Measurements from ENCODE around the gene FAM83E. TPM values are rescaled to one million over a fixed set of nuclear protein-coding genes. Genes with fewer than 3 reads are reported as not detected.
A peak's percentile ranks its signal among the peaks of the same experiment; 100 is the strongest.

Gene FAM83E
- total RNA-seq, 1 donor from 2014 or later: 3.7 TPM

GRCh38 chr19:48631225-48631624, 16.3 kb upstream of the FAM83E start:
- TF ChIP-seq, protein P1, sequence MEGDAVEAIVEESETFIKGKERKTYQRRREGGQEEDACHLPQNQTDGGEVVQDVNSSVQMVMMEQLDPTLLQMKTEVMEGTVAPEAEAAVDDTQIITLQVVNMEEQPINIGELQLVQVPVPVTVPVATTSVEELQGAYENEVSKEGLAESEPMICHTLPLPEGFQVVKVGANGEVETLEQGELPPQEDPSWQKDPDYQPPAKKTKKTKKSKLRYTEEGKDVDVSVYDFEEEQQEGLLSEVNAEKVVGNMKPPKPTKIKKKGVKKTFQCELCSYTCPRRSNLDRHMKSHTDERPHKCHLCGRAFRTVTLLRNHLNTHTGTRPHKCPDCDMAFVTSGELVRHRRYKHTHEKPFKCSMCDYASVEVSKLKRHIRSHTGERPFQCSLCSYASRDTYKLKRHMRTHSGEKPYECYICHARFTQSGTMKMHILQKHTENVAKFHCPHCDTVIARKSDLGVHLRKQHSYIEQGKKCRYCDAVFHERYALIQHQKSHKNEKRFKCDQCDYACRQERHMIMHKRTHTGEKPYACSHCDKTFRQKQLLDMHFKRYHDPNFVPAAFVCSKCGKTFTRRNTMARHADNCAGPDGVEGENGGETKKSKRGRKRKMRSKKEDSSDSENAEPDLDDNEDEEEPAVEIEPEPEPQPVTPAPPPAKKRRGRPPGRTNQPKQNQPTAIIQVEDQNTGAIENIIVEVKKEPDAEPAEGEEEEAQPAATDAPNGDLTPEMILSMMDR (IDR thresholded peaks at IDR 0.05; ENCODE audit: unreplicated experiment): no peak
- H3K4me1 Mint-ChIP-seq: peaks cover 32% of the 10 kb centered on the region
- no peaks in the 10 kb centered on the region for H3K27me3 Mint-ChIP-seq (ENCODE audit: low read depth)
- no peak for DNase-seq (ENCODE audit: low spot score in 2 of 2, unreplicated experiment in 2 of 2)
- no peak overlapping the region for H3K4me3 Mint-ChIP-seq
- H3K9me3 Mint-ChIP-seq: no peaks in the 10 kb centered on the region
- H3K27ac Mint-ChIP-seq: no peak overlapping the region
- H3K36me3 Mint-ChIP-seq: peaks cover 3% of the 10 kb centered on the region

- H3K27ac Mint-ChIP-seq: peak overlapping the region; percentile 86
- DNase-seq (ENCODE audit: low spot score in 2 of 2, unreplicated experiment in 2 of 2): peak in 1 of 2 experiments; percentile 61
- TF ChIP-seq, protein P1 (IDR thresholded peaks at IDR 0.05; ENCODE audit: unreplicated experiment): no peak
- H3K4me3 Mint-ChIP-seq: peak overlapping the region; percentile 57
- peaks cover 29% of the 10 kb centered on the region for H3K4me1 Mint-ChIP-seq
- H3K9me3 Mint-ChIP-seq: no peaks in the 10 kb centered on the region
- H3K27me3 Mint-ChIP-seq (ENCODE audit: low read depth): no peaks in the 10 kb centered on the region
- H3K36me3 Mint-ChIP-seq: peaks cover 3% of the 10 kb centered on the region
Measured at GRCh38 chr19:48630296-48631063, 15.6 kb upstream of the FAM83E start.

GRCh38 chr19:48629599-48630295, 14.9 kb upstream of the FAM83E start:
- no peaks in the 10 kb centered on the region for H3K27me3 Mint-ChIP-seq (ENCODE audit: low read depth)
- H3K36me3 Mint-ChIP-seq: peaks cover 3% of the 10 kb centered on the region
- TF ChIP-seq, protein P1 (IDR thresholded peaks at IDR 0.05; ENCODE audit: unreplicated experiment): no peak
- H3K4me1 Mint-ChIP-seq: peaks cover 31% of the 10 kb centered on the region
- H3K9me3 Mint-ChIP-seq: no peaks in the 10 kb centered on the region
- peak overlapping the region; percentile 57 for H3K4me3 Mint-ChIP-seq
- DNase-seq (ENCODE audit: low spot score in 2 of 2, unreplicated experiment in 2 of 2): no peak
- peak overlapping the region; percentile 86 for H3K27ac Mint-ChIP-seq

DNA sequence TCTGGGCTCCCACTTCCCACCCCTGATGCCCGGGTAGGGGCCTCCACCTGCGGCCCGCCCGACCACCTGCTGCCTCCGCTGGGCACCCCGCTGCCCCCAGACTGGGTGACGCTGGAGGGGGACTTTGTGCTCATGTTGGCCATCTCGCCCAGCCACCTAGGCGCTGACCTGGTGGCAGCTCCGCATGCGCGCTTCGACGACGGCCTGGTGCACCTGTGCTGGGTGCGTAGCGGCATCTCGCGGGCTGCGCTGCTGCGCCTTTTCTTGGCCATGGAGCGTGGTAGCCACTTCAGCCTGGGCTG, 14.4 kb upstream of the FAM83E start:
- Mint-ChIP-seq H3K27me3 (ENCODE audit: low read depth) (no peaks in the 10 kb centered on the region), H3K4me1 (peaks cover 31% of the 10 kb centered on the region), H3K9me3 (no peaks in the 10 kb centered on the region), H3K4me3 (no peak overlapping the region), H3K27ac (no peak overlapping the region), H3K36me3 (peaks cover 3% of the 10 kb centered on the region)
- TF ChIP-seq, protein P1 (IDR thresholded peaks at IDR 0.05; ENCODE audit: unreplicated experiment): no peak
- no peak for DNase-seq (ENCODE audit: low spot score in 2 of 2, unreplicated experiment in 2 of 2)

DNA sequence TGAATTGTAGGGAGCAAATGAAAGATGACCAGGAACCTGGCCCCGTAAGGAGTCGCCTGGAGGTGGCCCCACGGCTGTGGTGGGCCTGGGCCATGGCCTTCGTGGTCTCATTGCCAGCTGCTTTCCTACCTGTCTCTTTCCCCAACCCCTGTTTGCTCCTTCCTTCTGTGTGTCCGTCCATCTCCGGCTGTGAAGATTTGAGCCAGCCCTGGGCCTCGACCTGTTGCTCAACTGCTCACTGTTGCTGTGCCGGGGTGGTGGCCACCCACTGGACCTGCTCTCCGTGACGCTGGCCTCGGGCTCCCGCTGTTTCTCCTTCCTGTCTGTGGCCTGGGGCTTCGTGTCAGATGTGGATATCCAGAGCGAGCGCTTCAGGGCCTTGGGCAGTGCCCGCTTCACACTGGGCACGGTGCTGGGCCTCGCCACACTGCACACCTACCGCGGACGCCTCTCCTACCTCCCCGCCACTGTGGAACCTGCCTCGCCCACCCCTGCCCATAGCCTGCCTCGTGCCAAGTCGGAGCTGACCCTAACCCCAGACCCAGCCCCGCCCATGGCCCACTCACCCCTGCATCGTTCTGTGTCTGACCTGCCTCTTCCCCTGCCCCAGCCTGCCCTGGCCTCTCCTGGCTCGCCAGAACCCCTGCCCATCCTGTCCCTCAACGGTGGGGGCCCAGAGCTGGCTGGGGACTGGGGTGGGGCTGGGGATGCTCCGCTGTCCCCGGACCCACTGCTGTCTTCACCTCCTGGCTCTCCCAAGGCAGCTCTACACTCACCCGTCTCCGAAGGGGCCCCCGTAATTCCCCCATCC, 13.8 kb upstream of the FAM83E start:
- Mint-ChIP-seq H3K4me3 (no peak overlapping the region), H3K27me3 (ENCODE audit: low read depth) (no peaks in the 10 kb centered on the region), H3K4me1 (peaks cover 30% of the 10 kb centered on the region), H3K36me3 (peaks cover 3% of the 10 kb centered on the region), H3K9me3 (no peaks in the 10 kb centered on the region), H3K27ac (no peak overlapping the region)
- TF ChIP-seq, protein P1 (IDR thresholded peaks at IDR 0.05; ENCODE audit: unreplicated experiment): no peak
- no peak for DNase-seq (ENCODE audit: low spot score in 2 of 2, unreplicated experiment in 2 of 2)
